K562 (cell line): ENCODE results near the gene ATP1A3. TPM values are rescaled to one million over a fixed set of nuclear protein-coding genes. Genes with fewer than 3 reads are reported as not detected.

Experiments
- ARID4B ChIP-seq: sonication (generic); formaldehyde crosslinking; IDR thresholded peaks from 2 replicates; pipeline ENCODE4 v1.8.0; 2022; ENCODE audit warnings: mild to moderate bottlenecking, missing genetic modification reagents
- BHLHE40 ChIP-seq: IDR thresholded peaks from 2 replicates; pipeline ENCODE4 v1.6.1; 2011; ENCODE audit warnings: low read length, improper control_type of control experiment
- CBX2 ChIP-seq: fragments of 200-600 bp; sonication (generic); IDR thresholded peaks from one replicate; pipeline ENCODE4 v1.6.1; 2012; ENCODE audit warnings: mild to moderate bottlenecking, low read length, inconsistent platforms; ENCODE audit not compliant: insufficient read depth, poor library complexity, severe bottlenecking
- HNRNPL ChIP-seq: fragments of 200-400 bp; formaldehyde crosslinking; IDR thresholded peaks from 2 replicates; pipeline ENCODE4 v1.6.1; 2017; ENCODE audit warnings: low read depth, mild to moderate bottlenecking, low read length
- HNRNPUL1 ChIP-seq: fragments of 200-400 bp; formaldehyde crosslinking; IDR thresholded peaks from 2 replicates; pipeline ENCODE4 v1.6.1; 2017; ENCODE audit warnings: low read length
- MLX ChIP-seq, 2 experiments: fragments of 450-650 bp in 1 of 2; sonication (generic) in 1 of 2; formaldehyde crosslinking; conservative IDR thresholded peaks; 2 replicates each; pipeline versions ENCODE4 v1.4.0 to v1.8.1; 2020 to 2022; ENCODE audit warnings: mild to moderate bottlenecking in 1 of 2, missing genetic modification reagents in 1 of 2
- MTA2 ChIP-seq: fragments of 450-650 bp; IDR thresholded peaks from 2 replicates; pipeline ENCODE4 v1.6.1; 2016; ENCODE audit warnings: low read depth
- NFIX ChIP-seq: fragments of 250-450 bp; sonication (Bioruptor Pico); IDR thresholded peaks from 2 replicates; pipeline ENCODE4 v1.4.0; 2020; ENCODE audit warnings: low read depth, mild to moderate bottlenecking, moderate library complexity
- NR0B1 ChIP-seq: fragments of 450-650 bp; IDR thresholded peaks from one replicate; pipeline ENCODE4 v1.6.1; 2018; ENCODE audit warnings: mild to moderate bottlenecking, moderate library complexity; ENCODE audit not compliant: partially characterized antibody
- RBM34 ChIP-seq: fragments of 200-400 bp; formaldehyde crosslinking; IDR thresholded peaks from 2 replicates; pipeline ENCODE4 v1.6.1; 2018; ENCODE audit warnings: low read length, borderline replicate concordance; ENCODE audit not compliant: insufficient read depth
- SLC30A9 ChIP-seq: fragments of 250-450 bp; sonication (Bioruptor Pico); IDR thresholded peaks from 2 replicates; pipeline ENCODE4 v1.8.0; 2022; ENCODE audit warnings: mild to moderate bottlenecking, moderate library complexity
- SMAD1 ChIP-seq: fragments of 150-350 bp; IDR thresholded peaks from 2 replicates; pipeline ENCODE4 v1.6.1; 2014; ENCODE audit warnings: low read length, low read depth; ENCODE audit not compliant: partially characterized antibody
- SMAD3 ChIP-seq: fragments of 450-650 bp; formaldehyde crosslinking; conservative IDR thresholded peaks from 2 replicates; pipeline ENCODE4 v1.4.0; 2020; ENCODE audit warnings: mild to moderate bottlenecking
- TBP ChIP-seq: optimal IDR thresholded peaks from 2 replicates; pipeline ENCODE3; 2011; ENCODE audit warnings: low read depth, low read length, improper control_type of control experiment
- TCF7L2 ChIP-seq: fragments of 150-350 bp; IDR thresholded peaks from 2 replicates; pipeline ENCODE4 v1.6.1; 2016; ENCODE audit warnings: low read depth, mild to moderate bottlenecking, low read length, moderate library complexity
- TEAD1 ChIP-seq, 2 experiments: fragments of 450-650 bp in 1 of 2; sonication (generic) in 1 of 2; formaldehyde crosslinking; IDR thresholded peaks; 2 replicates each; pipeline versions ENCODE4 v1.4.0 to v1.8.0; 2020 to 2022; ENCODE audit warnings: mild to moderate bottlenecking in 2 of 2, missing genetic modification reagents in 1 of 2
- ZBTB11 ChIP-seq, 3 experiments: fragments of 200-800 bp in 1 of 3; fragments of 250-450 bp in 1 of 3; fragments of 450-650 bp in 1 of 3; sonication (Bioruptor Pico) in 1 of 3; sonication (Bioruptor generic) in 1 of 3; formaldehyde crosslinking in 1 of 3; IDR thresholded peaks; 2 replicates each; pipeline versions ENCODE4 v1.6.1 to v1.8.0; 2016 to 2022; ENCODE audit warnings: mild to moderate bottlenecking in 2 of 3, missing genetic modification characterization in 2 of 3, missing compliant biosample characterization in 1 of 3, moderate library complexity in 1 of 3
- ZNF212 ChIP-seq: fragments of 450-650 bp; formaldehyde crosslinking; IDR thresholded peaks from 2 replicates; pipeline ENCODE4 v1.4.0; 2020; ENCODE audit warnings: mild to moderate bottlenecking
- ZNF23 ChIP-seq: fragments of 250-450 bp; sonication (Bioruptor Pico); IDR thresholded peaks from 2 replicates; pipeline ENCODE4 v1.4.0; 2020; ENCODE audit warnings: mild to moderate bottlenecking
- polyA plus RNA-seq, 8 experiments: library from polyadenylated mRNA; depleted of rRNA in 4 of 8; stranded (reverse) in 5 of 8; unstranded in 3 of 8; fragments of >200 nt; fragmentation: Nextera tagmentation in 2 of 8; fragmentation: Illumina TruSeq in 1 of 8; extraction: Ambion mirVana in 2 of 8; extraction: Trizol in 1 of 8; gene quantifications; 2 replicates each; pipeline versions ENCODE4 v1.2.1 to v1.2.3, GENCODE V29; 2011 to 2014; ENCODE audit warnings: inconsistent platforms in 1 of 8, missing spikeins in 1 of 8
- total RNA-seq, 7 experiments: library from RNA; depleted of rRNA in 6 of 7; stranded (reverse); fragments of >200 nt in 6 of 7; fragmentation: Illumina TruSeq in 2 of 7; extraction: Trizol in 2 of 7; gene quantifications; 2 replicates each; pipeline versions ENCODE4 v1.2.1 to v1.2.3, GENCODE V29; 2011 to 2021; ENCODE audit warnings: low replicate concordance in 1 of 7

Gene ATP1A3
- total and polyA plus RNA-seq, 9 of the 15 experiments (the other 6 are each of a cell fraction or from before 2014, with no cell fraction given) = 0.03 to 1.0 (median 0.17) TPM; not detected in 3

GRCh38 chr19:41930322-41930722, 63.7 kb downstream of the ATP1A3 start (continued):
- no peak for TF ChIP-seq ZNF23 (CRISPR knock-in tag)
- TF ChIP-seq ZBTB11 (CRISPR knock-in tag; IDR thresholded peaks at IDR 0.05) = 0 out of 6 replicates have a peak, but pooled peaks of 1 of the 3 experiments have one; percentile 28
- no peak for TF ChIP-seq SLC30A9 (CRISPR knock-in tag)
- peak; percentile 88 for TF ChIP-seq BHLHE40
- TF ChIP-seq NR0B1 = no peak
- no peak for TF ChIP-seq SMAD1
- no peak for TF ChIP-seq CBX2
- no peak for TF ChIP-seq MLX (CRISPR knock-in tag; conservative IDR thresholded peaks at IDR 0.05)
- no peak for TF ChIP-seq ZNF212
- no peak for TF ChIP-seq HNRNPUL1
- no peak for TF ChIP-seq TEAD1 (CRISPR knock-in tag; IDR thresholded peaks at IDR 0.05)
- TF ChIP-seq MTA2 = no peak
- no peak for TF ChIP-seq RBM34
- TF ChIP-seq NFIX (CRISPR knock-in tag) = no peak
- peak; percentile 53 for TF ChIP-seq TBP
- no peak for TF ChIP-seq TCF7L2
- TF ChIP-seq HNRNPL = no peak
- TF ChIP-seq SMAD3 = no peak
- no peak for TF ChIP-seq ARID4B (CRISPR knock-in tag)
